Panc1 (cell line): Measurements from ENCODE around the gene ETV5.

Experiments
- CTCF ChIP-seq: fragments of 450-650 bp; IDR thresholded peaks from 2 replicates; pipeline ENCODE4 v1.5.1; 2017; ENCODE audit warnings: mild to moderate bottlenecking
- POLR2AphosphoS5 ChIP-seq: IDR thresholded peaks from 2 replicates; pipeline ENCODE4 v1.6.1; 2012; ENCODE audit warnings: mild to moderate bottlenecking, low read depth, low read length, moderate library complexity
- SIN3A ChIP-seq: IDR thresholded peaks from 2 replicates; pipeline ENCODE4 v1.6.1; 2012; ENCODE audit warnings: low read depth, mild to moderate bottlenecking, low read length, moderate library complexity, borderline replicate concordance; ENCODE audit not compliant: insufficient read depth

GRCh38 chr3:186025161-186025560, 83.7 kb downstream of the ETV5 start:
- TF ChIP-seq CTCF (no peak), POLR2AphosphoS5 (no peak), SIN3A (no peak)
